GM20431 (cell line): Measurements from ENCODE around the gene ITSN1.

ENCODE experiments used
- in situ Hi-C: fragments of 300-500 bp; cut with MseI, MboI; formaldehyde crosslinking; loops from one replicate; pipeline ENCODE4 v1.15.0; 2020; ENCODE audit warnings: low sequenced_read_pairs; ENCODE audit not compliant: unreplicated experiment

Gene ITSN1

GRCh38 chr21:33800753-33801423 is 158.6 kb downstream of the ITSN1 start:
- in situ Hi-C loops = no loop called here

GRCh38 chr21:33801424-33802405 is 159.4 kb downstream of the ITSN1 start:
- in situ Hi-C loops = no loop called here

- in situ Hi-C loops = no loop called here
These were observed 160.2 kb downstream of the ITSN1 start for GRCh38 chr21:33802481-33802880.

- in situ Hi-C loops = no loop called here
These were observed 166.5 kb downstream of the ITSN1 start for GRCh38 chr21:33808715-33809367.

GRCh38 chr21:33810766-33811165 is 168.5 kb downstream of the ITSN1 start:
- in situ Hi-C loops = no loop called here

GRCh38 chr21:33811167-33812010 is 169.1 kb downstream of the ITSN1 start:
- in situ Hi-C loops = no loop called here

GRCh38 chr21:33813832-33814365 is 171.6 kb downstream of the ITSN1 start:
- in situ Hi-C loops = no loop called here

GRCh38 chr21:33815143-33815707 is 172.9 kb downstream of the ITSN1 start:
- in situ Hi-C loops = no loop called here

- in situ Hi-C loops = no loop called here
These were observed 173.9 kb downstream of the ITSN1 start for GRCh38 chr21:33816174-33816573.

- in situ Hi-C loops = no loop called here
These were observed 174.8 kb downstream of the ITSN1 start for GRCh38 chr21:33817138-33817537.

GRCh38 chr21:33817663-33818451 is 175.6 kb downstream of the ITSN1 start:
- in situ Hi-C loops = no loop called here

- in situ Hi-C loops = no loop called here
These were observed 178.0 kb downstream of the ITSN1 start for GRCh38 chr21:33820230-33820770.

GRCh38 chr21:33820798-33821197 is 178.5 kb downstream of the ITSN1 start:
- in situ Hi-C loops = no loop called here

- in situ Hi-C loops = no loop called here
These were observed 179.4 kb downstream of the ITSN1 start for GRCh38 chr21:33821503-33822322.

- in situ Hi-C loops = no loop called here
These were observed 182.0 kb downstream of the ITSN1 start for GRCh38 chr21:33824156-33824941.

GRCh38 chr21:33825419-33825818 is 183.1 kb downstream of the ITSN1 start:
- in situ Hi-C loops = no loop called here

GRCh38 chr21:33825915-33826314 is 183.6 kb downstream of the ITSN1 start:
- in situ Hi-C loops = no loop called here
